SW480 (cell line): ENCODE results near the gene KIR2DL3.
"Not testable (repeated sequence)": the region's sequence is repeated elsewhere in the genome, so short reads cannot be mapped to it uniquely, and the experiment has no call there.

ENCODE experiments used
- DNase-seq: peaks from one replicate; pipeline ENCODE4 v3.0.0-alpha.2; 2016; ENCODE audit warnings: low spot score

KIR2DL3 gene

DNA sequence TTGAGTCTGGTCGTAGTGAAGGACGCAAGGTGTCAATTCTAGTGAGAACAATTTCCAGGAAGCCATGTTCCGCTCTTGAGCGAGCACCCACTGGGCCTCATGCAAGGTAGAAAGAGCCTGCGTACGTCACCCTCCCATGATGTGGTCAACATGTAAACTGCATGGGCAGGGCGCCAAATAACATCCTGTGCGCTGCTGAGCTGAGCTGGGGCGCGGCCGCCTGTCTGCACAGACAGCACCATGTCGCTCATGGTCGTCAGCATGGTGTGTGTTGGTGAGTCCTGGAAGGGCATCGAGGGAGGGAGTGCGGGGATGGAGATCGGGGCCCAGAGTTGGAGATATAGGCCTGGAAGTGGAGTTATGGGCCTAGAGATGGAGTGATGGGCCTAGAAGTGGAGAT, at the start of gene KIR2DL3:
KIR2DL3 (plus strand) TSS at position 208 of the 400 bp plus-strand sequence; CDS start at position 241, 33 bp downstream.
- not testable (repeated sequence) for DNase-seq

DNA sequence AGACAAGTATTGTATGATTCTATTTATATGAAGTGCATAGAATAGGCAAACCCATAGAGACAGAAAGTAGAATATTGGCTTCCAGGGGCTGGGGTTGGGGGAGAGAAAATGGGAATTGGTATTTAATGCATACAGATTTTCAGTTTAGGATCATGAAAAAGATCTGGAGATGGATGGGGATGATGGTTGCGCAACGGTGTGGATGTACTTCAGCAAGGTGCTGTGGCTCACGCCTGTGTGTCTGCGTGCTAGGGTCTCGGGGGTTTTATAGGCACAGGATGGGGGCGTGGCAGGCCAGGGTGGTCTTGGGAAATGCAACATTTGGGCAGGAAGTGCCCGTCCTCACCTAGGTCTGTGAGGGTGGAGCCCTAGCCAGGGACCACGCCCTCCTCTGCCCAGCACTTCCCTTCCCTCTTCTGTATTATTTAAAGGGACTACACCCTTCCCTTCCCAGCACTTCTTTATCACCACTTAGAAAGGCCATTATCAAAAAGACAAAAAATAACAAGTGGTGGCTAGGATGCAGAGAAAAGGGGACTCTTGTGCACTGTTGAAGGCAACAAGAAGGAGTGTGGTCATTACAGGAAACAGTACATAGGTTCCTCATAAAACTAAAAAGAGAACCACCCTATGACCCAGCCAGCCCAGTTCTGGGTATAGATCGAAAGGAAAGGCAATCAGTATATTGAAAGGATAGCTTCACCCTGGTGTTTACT, 46.6 kb upstream of the KIR2DL3 start:
- no peak for DNase-seq

DNA sequence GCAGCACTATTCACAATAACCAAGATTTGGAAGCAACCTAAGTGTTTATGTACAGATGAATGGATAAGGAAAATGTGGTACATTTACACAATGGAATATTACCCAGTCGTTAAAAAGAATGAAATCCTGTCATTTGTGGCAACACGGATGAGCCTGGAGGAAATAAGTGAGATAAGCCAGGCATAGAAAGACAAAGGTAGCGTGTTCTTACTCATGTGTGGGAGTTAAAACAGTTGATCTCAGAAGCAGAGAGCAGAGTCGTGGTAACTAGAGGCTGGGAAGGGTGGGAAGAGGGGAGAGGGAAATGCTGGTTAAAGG, 46.1 kb upstream of the KIR2DL3 start:
- DNase-seq, result no peak

DNA sequence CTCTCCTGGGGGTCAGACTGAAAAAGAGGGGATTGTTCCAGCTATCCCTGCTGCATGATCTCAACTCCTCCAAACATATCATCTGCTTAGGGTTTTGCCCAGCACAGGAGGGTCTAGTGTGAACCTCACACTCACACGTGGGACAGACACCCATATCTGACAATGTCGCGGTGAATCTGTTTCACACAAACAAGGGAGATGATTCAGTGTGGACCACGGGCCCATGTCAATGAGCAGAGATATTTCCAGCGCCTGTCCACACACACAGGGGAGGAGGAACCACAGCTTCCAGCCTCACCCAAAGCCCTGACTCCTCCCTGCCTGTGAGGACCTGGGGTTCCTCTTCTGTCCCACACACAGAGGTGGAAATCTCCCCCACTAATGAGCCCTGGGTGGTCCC, 43.7 kb upstream of the KIR2DL3 start:
- no peak for DNase-seq

DNA sequence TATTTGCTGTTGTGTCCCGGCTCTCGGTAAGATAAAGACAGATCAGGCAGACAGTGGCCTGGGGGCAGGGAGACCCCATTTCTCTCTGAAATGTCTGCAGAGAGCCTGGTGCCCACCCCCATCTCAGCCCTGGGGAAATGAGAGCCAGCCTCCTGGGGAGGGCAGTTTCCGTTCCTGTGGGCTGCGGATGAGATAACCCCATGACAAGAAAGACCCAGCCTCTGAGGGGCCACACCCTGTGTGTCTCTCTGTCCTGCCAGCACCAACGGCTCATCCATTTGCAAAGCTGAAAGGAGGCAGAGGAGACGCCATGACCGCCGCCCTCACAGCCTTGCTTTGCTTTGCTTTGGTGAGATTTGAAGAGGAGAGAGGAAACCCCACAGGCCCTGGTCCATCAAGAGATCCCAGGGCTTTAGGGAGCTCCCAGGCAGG, 42.2 kb upstream of the KIR2DL3 start:
- no peak for DNase-seq

DNA sequence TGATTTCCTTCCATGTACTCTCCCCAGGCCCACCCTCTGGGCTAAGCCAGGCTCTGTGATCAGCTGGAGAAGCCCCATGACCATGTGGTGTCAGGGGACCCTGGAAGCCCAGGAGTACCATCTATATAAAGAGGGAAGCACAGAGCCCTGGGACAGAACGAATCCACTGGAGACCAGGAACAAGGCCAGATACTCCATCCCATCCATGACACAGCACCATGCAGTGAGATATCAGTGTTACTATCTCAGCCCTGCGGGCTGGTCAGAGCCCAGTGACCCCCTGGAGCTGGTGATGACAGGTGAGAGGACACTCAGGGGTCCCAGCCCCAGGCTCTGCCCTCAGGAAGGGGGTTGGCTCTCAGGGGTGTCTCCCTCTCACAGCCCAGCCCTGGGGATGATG, 41.5 kb upstream of the KIR2DL3 start:
- no peak for DNase-seq

DNA sequence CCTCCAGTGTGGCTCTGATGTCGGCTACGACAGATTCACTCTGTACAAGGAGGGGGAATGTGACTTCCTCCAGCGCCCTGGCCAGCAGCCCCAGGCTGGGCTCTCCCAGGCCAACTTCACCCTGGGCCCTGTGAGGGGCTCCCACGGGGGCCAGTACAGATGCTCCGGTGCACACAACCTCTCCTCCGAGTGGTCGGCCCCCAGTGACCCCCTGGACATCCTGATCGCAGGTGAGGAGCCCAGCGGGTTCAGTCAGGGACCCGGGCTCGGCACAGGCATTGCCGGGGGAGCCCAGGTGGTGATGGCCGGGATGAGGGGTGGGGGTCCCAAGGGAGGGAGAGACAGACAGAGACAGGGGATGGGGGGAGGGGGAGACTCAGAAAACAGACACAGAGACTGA, 40.6 kb upstream of the KIR2DL3 start:
- DNase-seq, result not testable (repeated sequence)

DNA sequence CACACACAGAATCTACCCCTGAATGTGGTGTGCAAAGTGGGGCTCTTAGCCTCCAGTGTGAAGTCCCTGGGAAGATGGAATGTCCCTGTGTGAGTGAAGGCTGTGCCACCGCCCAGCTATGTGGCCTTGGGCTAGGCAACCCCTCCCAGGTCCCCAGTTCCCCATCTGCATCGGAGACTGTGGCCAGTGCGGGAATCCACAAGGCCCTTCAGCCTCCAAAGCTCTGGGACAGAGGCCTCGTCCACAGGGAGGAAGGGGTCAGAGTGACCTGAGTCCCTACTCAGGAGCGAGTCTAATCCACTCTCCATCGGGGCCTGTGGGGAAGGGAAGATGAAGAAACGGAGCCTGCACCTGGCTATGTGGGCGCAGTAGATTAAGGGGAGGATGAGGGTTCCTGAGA, 33.4 kb upstream of the KIR2DL3 start:
- DNase-seq, result no peak

DNA sequence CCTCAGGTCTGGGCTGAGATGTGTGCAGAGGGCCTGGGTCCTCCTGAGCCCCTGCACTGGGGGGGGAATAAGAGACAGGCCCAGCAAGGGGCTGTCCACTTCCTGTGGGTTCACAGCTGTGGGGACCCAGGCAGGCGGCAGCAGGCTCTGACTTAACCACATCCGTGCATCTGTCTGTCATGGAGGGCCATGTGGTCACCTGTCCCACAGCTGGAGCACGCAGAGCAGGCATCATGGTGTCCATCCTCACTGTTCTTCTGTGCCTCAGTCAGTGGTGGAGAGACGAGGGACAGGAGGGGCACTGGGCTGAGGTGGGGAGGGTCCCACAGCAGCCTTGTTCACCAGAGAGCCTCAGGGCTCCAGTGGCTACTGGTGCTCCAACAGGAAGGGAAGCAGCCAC, 30.4 kb upstream of the KIR2DL3 start:
- no peak for DNase-seq

DNA sequence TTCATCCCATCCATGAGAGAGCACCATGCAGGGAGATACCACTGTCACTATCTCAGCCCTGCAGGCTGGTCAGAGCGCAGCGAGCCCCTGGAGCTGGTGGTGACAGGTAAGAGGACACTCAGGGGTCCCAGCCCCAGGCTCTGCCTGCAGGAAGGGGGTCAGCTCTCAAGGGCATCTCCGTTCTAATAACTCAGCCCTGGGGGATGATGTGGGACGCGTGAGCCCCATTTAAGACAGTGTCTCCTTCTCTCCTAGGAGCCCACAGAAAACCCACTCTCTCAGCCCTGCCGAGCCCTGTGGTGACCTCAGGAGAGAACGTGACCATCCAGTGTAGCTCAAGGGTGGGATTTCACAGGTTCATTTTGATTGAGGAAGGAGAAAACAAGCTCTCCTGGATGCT, 29.5 kb upstream of the KIR2DL3 start:
- DNase-seq, result no peak

DNA sequence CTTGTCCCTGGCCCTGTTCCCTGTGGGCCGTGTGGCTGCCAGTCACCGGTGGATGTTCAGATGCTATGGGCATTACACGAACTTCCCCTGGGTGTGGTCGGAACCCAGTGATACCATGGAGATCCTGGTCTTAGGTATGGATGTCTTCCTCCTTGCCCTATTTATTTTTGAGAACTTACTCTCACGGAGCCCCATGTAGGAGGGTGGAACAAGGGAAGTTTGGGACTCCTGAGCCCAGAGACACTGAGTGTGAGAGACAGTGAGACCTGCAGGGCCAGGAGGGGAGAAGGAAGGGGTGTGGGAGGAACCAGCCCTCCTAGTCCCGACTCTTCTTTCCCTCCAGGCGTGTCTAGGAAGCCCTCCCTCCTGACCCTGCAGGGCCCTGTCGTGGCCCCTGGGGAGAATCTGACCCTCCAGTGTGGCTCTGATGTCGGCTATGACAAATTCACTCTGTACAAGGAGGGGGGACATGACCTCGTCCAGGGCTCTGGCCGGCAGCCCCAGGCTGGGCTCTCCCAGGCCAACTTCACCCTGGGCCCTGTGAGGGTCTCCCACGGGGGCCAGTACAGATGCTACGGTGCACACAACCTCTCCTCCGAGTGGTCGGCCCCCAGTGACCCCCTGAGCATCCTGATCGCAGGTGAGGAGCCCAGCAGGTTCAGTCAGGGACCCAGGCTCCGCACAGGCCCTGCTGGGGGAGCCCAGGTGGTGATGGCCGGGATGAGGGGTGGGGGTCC, 28.9 kb upstream of the KIR2DL3 start:
- DNase-seq, result no peak

DNA sequence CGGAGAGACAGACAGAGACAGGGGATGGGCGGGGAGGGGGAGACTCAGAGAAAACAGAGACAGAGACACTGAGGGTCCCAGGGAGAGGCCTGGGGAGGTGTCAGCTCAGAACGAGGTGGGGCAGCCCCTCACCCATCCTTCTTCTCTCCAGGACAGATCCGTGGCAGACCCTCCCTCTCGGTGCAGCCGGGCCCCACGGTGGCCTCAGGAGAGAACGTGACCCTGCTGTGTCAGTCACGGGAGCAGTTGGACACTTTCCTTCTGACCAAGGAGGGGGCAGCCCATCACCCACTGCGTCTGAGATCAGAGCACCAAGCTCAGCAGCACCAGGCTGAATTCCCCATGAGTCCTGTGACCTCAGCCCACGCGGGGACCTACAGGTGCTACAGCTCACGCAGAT, 28.4 kb upstream of the KIR2DL3 start:
- DNase-seq, result not testable (repeated sequence)

DNA sequence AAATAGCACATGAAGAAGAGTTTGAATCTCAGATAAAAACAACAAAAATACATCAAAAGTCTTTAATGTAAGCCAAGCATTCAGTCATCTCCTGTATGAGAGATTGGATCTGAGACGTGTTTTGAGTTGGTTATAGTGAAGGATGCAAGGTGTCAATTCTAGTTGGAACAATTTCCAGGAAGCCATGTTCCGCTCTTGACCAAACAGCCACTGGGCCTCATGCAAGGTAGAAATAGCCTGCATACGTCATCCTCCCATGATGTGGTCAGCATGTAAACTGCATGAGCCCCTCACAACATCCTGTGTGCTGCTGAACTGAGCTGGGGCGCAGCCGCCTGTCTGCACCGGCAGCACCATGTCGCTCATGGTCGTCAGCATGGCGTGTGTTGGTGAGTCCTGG, 14.2 kb upstream of the KIR2DL3 start, which contains the start of gene KIR3DL3:
KIR3DL3 (plus strand) TSS at position 301 of the 400 bp plus-strand sequence; CDS start at position 356, 55 bp downstream.
- DNase-seq, result no peak

DNA sequence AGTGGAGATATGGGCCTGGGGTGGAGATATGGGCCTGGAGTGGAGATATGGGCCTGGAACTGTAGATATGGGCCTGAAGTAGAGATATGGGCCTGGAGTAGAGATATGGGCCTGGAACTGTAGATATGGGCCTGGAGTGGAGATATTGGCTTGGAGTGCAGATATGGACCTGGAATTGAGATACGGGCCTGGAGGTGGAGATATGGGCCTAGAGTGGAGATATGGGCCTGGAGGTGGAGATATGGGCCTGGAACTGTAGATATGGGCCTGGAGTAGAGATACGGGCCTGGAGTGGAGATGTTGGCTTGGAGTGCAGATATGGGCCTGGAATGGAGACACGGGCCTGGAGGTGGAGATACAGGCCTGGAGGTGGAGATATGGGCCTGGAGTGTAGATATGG, 13.7 kb upstream of the KIR2DL3 start:
- DNase-seq, result no peak

DNA sequence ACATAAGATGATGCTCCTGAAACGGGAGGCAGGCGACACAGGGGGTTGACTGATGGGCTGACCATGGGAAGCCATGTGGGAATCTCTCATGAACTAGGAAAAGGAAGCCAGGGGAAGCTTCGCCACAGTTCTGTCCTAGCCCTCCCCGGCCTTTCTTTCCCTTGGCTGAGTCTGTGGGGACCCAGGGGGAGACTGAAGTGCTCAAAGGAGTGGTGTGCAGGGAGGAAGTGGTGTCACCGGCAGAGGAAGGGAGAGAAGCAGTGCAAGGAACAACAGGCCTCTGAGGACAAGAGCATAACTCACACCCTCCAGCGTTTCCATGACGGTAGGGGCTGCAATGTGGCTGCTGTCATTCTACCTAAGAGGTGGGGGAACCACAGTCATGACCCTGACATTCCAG, 13.0 kb upstream of the KIR2DL3 start:
- no peak for DNase-seq

DNA sequence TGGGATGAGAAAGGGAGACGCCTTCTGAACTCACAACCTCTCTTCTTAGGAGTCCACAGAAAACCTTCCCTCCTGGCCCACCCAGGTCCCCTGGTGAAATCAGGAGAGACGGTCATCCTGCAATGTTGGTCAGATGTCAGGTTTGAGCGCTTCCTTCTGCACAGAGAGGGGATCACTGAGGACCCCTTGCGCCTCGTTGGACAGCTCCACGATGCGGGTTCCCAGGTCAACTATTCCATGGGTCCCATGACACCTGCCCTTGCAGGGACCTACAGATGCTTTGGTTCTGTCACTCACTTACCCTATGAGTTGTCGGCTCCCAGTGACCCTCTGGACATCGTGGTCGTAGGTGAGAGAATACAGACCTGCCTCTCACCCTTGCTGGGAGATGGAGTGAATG, 10.8 kb upstream of the KIR2DL3 start:
- DNase-seq, result no peak

DNA sequence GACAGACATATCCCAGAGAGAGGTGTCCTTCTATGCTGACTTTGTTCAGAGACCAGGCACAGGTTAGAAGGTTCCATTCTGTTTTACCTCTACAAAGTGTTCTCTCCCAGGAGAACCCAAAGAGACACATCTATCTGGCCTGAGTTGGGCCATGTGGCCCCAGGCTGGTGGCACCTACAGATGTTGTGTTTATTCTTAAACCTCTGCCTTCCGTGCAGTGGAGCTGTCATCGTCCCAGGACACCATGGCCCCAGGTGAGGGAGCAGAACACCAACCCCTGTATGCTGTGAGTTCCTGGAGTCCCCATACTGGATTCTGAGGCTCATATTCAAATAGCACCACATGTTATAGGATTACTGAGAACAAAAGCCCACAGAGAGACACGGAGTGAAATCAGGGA, 10.1 kb upstream of the KIR2DL3 start:
- no peak for DNase-seq

DNA sequence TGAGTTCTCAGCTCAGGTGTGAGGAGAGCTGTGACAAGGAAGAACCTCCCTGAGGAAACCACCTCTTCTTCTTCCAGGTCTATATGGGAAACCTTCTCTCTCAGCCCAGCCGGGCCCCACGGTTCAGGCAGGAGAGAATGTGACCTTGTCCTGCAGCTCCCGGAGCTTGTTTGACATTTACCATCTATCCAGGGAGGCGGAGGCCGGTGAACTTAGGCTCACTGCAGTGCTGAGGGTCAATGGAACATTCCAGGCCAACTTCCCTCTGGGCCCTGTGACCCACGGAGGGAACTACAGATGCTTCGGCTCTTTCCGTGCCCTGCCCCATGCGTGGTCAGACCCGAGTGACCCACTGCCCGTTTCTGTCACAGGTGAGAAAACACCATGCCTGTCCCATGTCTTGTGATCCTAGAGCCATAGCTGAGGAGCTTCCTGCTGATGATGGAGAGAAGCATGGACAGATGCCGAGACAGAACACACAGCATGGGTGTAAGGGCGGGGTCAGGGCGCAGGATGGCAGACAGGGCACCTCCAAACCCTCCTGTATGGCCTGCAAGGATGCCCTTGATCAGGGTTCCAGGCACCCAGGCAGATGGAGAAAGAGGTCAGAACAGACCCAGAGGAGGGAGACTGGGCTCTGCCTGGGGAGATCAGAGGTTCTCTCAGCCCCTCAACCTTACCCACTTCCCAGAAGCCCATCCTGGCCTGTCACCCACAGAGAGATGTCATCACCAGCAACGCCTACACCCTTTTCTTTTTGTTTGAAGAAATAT, 8.7 kb upstream of the KIR2DL3 start:
- no peak for DNase-seq

DNA sequence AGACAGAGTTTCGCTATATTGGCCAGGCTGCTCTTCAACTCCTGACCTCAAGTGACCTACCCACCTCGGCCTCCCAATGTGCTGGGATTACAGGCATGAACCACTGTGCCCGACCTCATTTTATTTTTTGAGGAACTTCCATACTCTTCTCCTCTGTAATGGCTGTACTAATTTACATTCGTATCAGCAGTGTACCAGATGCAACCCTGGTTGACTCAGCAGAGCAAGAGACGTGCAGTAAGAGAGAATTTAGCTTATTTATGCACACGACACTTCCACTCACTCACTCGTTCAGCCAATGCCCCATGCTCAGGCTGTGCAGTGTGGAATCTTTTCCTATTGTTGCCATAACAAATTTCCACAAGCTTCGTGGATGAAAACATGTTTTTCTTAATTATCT, 7.1 kb upstream of the KIR2DL3 start:
- no peak for DNase-seq

DNA sequence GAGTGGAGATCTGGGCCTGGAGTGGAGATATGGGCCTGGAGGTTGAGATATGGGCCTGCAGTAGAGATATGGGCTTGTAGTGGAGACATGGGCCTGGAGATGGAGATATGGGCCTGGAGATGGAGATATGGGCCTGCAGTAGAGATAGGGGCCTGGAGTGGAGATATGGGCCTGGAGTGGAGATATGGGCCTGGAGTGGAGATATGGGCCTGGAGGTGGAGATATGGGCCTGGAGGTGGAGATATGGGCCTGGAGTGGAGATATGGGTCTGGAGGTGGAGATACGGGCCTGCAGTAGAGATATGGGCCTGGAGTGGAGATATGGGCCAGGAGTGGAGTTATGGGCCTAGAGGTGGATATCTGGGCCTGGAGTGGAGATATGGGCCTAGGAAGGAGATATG, 402 bp downstream of the KIR2DL3 start:
- DNase-seq, result no peak

DNA sequence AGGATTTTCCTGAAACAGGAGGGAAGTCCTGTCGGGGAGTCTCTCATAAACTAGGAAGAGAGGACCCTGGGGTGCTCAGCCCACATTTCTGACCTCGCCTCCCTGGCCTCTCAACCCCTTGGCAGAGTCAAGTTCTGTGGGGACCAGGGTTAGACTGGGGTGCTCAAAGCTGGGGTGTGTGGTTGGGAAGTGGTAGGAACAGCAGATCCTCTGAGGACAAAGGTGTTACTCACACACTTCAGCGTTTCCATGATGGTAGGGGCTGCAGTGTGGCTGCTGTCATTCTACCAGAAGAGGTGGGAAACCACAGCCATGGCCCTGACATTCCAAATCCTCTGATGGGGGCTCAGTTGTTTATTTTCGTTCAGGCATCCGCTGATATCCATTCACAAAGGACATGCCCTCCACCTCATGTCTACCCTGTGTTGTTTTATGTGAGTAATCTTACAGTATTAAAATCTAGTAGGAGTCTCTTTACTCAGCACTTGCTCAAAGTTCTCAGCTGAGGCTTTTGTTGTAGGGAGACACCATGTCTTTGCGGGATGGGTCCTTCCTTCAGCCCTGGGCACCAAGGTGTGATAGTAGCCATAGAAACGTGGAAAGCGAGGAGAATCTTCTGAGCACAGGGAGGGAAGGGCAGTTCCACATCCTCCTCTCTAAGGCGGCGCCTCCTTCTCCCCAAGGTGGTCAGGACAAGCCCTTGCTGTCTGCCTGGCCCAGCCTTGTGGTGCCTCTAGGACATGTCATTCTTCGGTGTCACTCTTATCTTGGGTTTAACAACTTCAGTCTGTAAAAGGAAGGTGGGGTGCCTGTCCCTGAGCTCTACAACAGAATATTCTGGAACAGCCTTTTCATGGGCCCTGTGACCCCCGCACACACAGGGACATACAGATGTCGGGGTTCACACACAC, 1.5 kb downstream of the KIR2DL3 start:
- DNase-seq, result no peak

DNA sequence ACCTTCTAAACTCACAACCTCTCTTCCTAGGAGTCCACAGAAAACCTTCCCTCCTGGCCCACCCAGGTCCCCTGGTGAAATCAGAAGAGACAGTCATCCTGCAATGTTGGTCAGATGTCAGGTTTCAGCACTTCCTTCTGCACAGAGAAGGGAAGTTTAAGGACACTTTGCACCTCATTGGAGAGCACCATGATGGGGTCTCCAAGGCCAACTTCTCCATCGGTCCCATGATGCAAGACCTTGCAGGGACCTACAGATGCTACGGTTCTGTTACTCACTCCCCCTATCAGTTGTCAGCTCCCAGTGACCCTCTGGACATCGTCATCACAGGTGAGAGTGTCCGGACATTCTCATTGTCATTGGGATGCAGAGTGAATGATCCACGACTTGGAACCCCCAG, 3.6 kb downstream of the KIR2DL3 start:
- DNase-seq, result not testable (repeated sequence)
